GM13976 (cell line): ENCODE measurements around the gene AP2M1.

Experiments
- DNase-seq: peaks from one replicate; pipeline ENCODE4 v3.0.0; 2012; ENCODE audit warnings: low spot score
- CTCF ChIP-seq: IDR thresholded peaks from 2 replicates; pipeline ENCODE4 v1.5.1; 2012; ENCODE audit warnings: borderline replicate concordance, mild to moderate bottlenecking; ENCODE audit not compliant: insufficient read depth; ENCODE audit errors: extremely low read depth, missing control alignments, control extremely low read depth
- in situ Hi-C: fragments of 300-500 bp; cut with MboI; formaldehyde crosslinking; loops from one replicate; pipeline ENCODE4 v1.12.0; 2022; ENCODE audit warnings: low sequenced_read_pairs, mixed read lengths, inconsistent platforms; ENCODE audit not compliant: unreplicated experiment

The AP2M1 gene

GRCh38 chr3:184177331-184177731 is 2.7 kb downstream of the AP2M1 start:
- in situ Hi-C loops, result no loop called here
- no peak for DNase-seq
- TF ChIP-seq CTCF, result no peak

GRCh38 chr3:184177767-184178306 is 3.2 kb downstream of the AP2M1 start:
- TF ChIP-seq CTCF, result no peak
- in situ Hi-C loops, result no loop called here
- DNase-seq, result no peak

- in situ Hi-C loops, result no loop called here
- no peak for TF ChIP-seq CTCF
- DNase-seq, result no peak
Measured at GRCh38 chr3:184178521-184179138, 4.0 kb downstream of the AP2M1 start.

- no peak for TF ChIP-seq CTCF
- in situ Hi-C loops, result no loop called here
- no peak for DNase-seq
Measured at GRCh38 chr3:184180165-184180564, 5.5 kb downstream of the AP2M1 start.

GRCh38 chr3:184181596-184181995 is 6.9 kb downstream of the AP2M1 start:
- no peak for TF ChIP-seq CTCF
- no peak for DNase-seq
- in situ Hi-C loops, result no loop called here

GRCh38 chr3:184183679-184184078 is 9.0 kb downstream of the AP2M1 start:
- no peak for DNase-seq
- TF ChIP-seq CTCF, result no peak
- in situ Hi-C loops, result no loop called here

- in situ Hi-C loops, result no loop called here
- no peak for TF ChIP-seq CTCF
- no peak for DNase-seq
Measured at GRCh38 chr3:184184546-184185230, 10.0 kb downstream of the AP2M1 start.
